Activated T-helper 1 cell treated with anti-CD3 and anti-CD28 coated beads, Interleukin-12 subunit alpha, Interleukin-12 subunit beta, Interleukin-2, Interleukin-4 antibody, amounts not matched to agents 30 ng/mL and 10 ng/mL and 1 ng/mL, durations not matched to agents 14 hours and 24 hours and 36 hours (primary cell): ENCODE results near the gene ELFN2. TPM values are rescaled to one million over a fixed set of nuclear protein-coding genes. Genes with fewer than 3 reads are reported as not detected.
"Not testable (repeated sequence)": the region's sequence is repeated elsewhere in the genome, so short reads cannot be mapped to it uniquely, and the experiment has no call there.

Source experiments
- DNase-seq: peaks from one replicate; pipeline ENCODE4 v3.0.0; 2021; ENCODE audit warnings: low spot score
- H3K27ac Mint-ChIP-seq: one replicate; pipeline ENCODE4 v1.8.0; 2021; ENCODE audit warnings: mild to moderate bottlenecking, mixed read lengths
- H3K27me3 Mint-ChIP-seq: one replicate; pipeline ENCODE4 v1.8.0; 2022; ENCODE audit warnings: mild to moderate bottlenecking, moderate library complexity, mixed read lengths; ENCODE audit not compliant: insufficient read depth
- H3K36me3 Mint-ChIP-seq: one replicate; pipeline ENCODE4 v1.8.0; 2021; ENCODE audit warnings: low read depth, mixed read lengths
- H3K4me1 Mint-ChIP-seq: one replicate; pipeline ENCODE4 v1.8.0; 2021; ENCODE audit warnings: low read depth, mixed read lengths
- H3K4me3 Mint-ChIP-seq: one replicate; pipeline ENCODE4 v1.8.0; 2021; ENCODE audit warnings: mild to moderate bottlenecking, moderate library complexity, mixed read lengths
- H3K9me3 Mint-ChIP-seq: one replicate; pipeline ENCODE4 v1.8.0; 2021; ENCODE audit warnings: mixed read lengths
- intact Hi-C: fragments of 100-400 bp; cut with micrococcal nuclease; formaldehyde crosslinking; loops from one replicate; pipeline ENCODE4 v1.15.1; 2024
- total RNA-seq: library from RNA; stranded (reverse); gene quantifications from 2 replicates; pipeline ENCODE4 v1.2.3, GENCODE V29; 2022

Gene ELFN2
- total RNA-seq, 1 donor from 2014 or later = 0.08 TPM

GRCh38 chr22:37334859-37335805 is 92.1 kb downstream of the ELFN2 start:
- intact Hi-C loops = loop anchor here (5.0 kb wide), 1 partner anchor 92 kb away; the partner anchor contains the start of gene ELFN2
- Mint-ChIP-seq H3K4me1 (peaks cover 5% of the 10 kb centered on the region), H3K36me3 (no peaks in the 10 kb centered on the region), H3K9me3 (no peaks in the 10 kb centered on the region), H3K27me3 (peaks cover 43% of the 10 kb centered on the region), H3K4me3 (no peak overlapping the region), H3K27ac (no peak overlapping the region)
- no peak for DNase-seq

GRCh38 chr22:37334461-37334858 is 92.8 kb downstream of the ELFN2 start:
- no peaks in the 10 kb centered on the region for H3K9me3 Mint-ChIP-seq
- H3K27me3 Mint-ChIP-seq = peaks cover 45% of the 10 kb centered on the region
- no peak for DNase-seq
- no peak overlapping the region for H3K4me3 Mint-ChIP-seq
- no peaks in the 10 kb centered on the region for H3K36me3 Mint-ChIP-seq
- H3K27ac Mint-ChIP-seq = no peak overlapping the region
- H3K4me1 Mint-ChIP-seq = peaks cover 5% of the 10 kb centered on the region
- intact Hi-C loops = loop anchor here (5.0 kb wide), 1 partner anchor 93 kb away; the partner anchor contains the start of gene ELFN2

- Mint-ChIP-seq H3K27me3 (peaks cover 48% of the 10 kb centered on the region), H3K36me3 (no peaks in the 10 kb centered on the region), H3K4me3 (no peak overlapping the region), H3K4me1 (peaks cover 5% of the 10 kb centered on the region), H3K9me3 (no peaks in the 10 kb centered on the region), H3K27ac (no peak overlapping the region)
- DNase-seq = no peak
- intact Hi-C loops = loop anchor here (5.0 kb wide), 1 partner anchor 93 kb away; the partner anchor contains the start of gene ELFN2
Observed at GRCh38 chr22:37333724-37334460, 93.4 kb downstream of the ELFN2 start.

- H3K27ac Mint-ChIP-seq = no peak overlapping the region
- no peaks in the 10 kb centered on the region for H3K9me3 Mint-ChIP-seq
- H3K4me3 Mint-ChIP-seq = no peak overlapping the region
- intact Hi-C loops = loop anchor here (5.0 kb wide), 1 partner anchor 95 kb away; the partner anchor contains the start of gene ELFN2
- peaks cover 5% of the 10 kb centered on the region for H3K4me1 Mint-ChIP-seq
- H3K27me3 Mint-ChIP-seq = peaks cover 63% of the 10 kb centered on the region
- DNase-seq = no peak
- H3K36me3 Mint-ChIP-seq = no peaks in the 10 kb centered on the region
Observed at GRCh38 chr22:37331856-37332536, 95.3 kb downstream of the ELFN2 start.

- H3K36me3 Mint-ChIP-seq = no peaks in the 10 kb centered on the region
- H3K9me3 Mint-ChIP-seq = no peaks in the 10 kb centered on the region
- peaks cover 67% of the 10 kb centered on the region for H3K27me3 Mint-ChIP-seq
- H3K27ac Mint-ChIP-seq = no peak overlapping the region
- intact Hi-C loops = loop anchor here (5.0 kb wide), 1 partner anchor 96 kb away; the partner anchor contains the start of gene ELFN2
- no peak overlapping the region for H3K4me3 Mint-ChIP-seq
- H3K4me1 Mint-ChIP-seq = peaks cover 5% of the 10 kb centered on the region
- no peak for DNase-seq
Observed at GRCh38 chr22:37331034-37331428, 96.2 kb downstream of the ELFN2 start.

- no peak for DNase-seq
- Mint-ChIP-seq H3K4me3 (no peak overlapping the region), H3K27me3 (peaks cover 63% of the 10 kb centered on the region), H3K27ac (no peak overlapping the region), H3K9me3 (no peaks in the 10 kb centered on the region), H3K36me3 (no peaks in the 10 kb centered on the region), H3K4me1 (peaks cover 4% of the 10 kb centered on the region)
- intact Hi-C loops = loop anchor here (5.0 kb wide), 1 partner anchor 97 kb away; the partner anchor contains the start of gene ELFN2
Observed at GRCh38 chr22:37330200-37331033, 96.9 kb downstream of the ELFN2 start.

GRCh38 chr22:37329238-37330140 is 97.8 kb downstream of the ELFN2 start:
- H3K9me3 Mint-ChIP-seq = no peaks in the 10 kb centered on the region
- no peak overlapping the region for H3K4me3 Mint-ChIP-seq
- no peaks in the 10 kb centered on the region for H3K36me3 Mint-ChIP-seq
- no peaks in the 10 kb centered on the region for H3K4me1 Mint-ChIP-seq
- intact Hi-C loops = loop anchor here (5.0 kb wide), 1 partner anchor 98 kb away; the partner anchor contains the start of gene ELFN2
- DNase-seq = no peak
- peaks cover 61% of the 10 kb centered on the region for H3K27me3 Mint-ChIP-seq
- H3K27ac Mint-ChIP-seq = no peak overlapping the region

- peaks cover 62% of the 10 kb centered on the region for H3K27me3 Mint-ChIP-seq
- H3K4me1 Mint-ChIP-seq, H3K27ac Mint-ChIP-seq, H3K36me3 Mint-ChIP-seq, DNase-seq, H3K4me3 Mint-ChIP-seq, intact Hi-C loops, H3K9me3 Mint-ChIP-seq: not testable (repeated sequence)
Observed at GRCh38 chr22:37328538-37329237, 98.6 kb downstream of the ELFN2 start.

GRCh38 chr22:37328017-37328416 is 99.3 kb downstream of the ELFN2 start:
- H3K27me3 Mint-ChIP-seq = peaks cover 63% of the 10 kb centered on the region
- no peaks in the 10 kb centered on the region for H3K9me3 Mint-ChIP-seq

GRCh38 chr22:37326726-37327125 is 100.6 kb downstream of the ELFN2 start:
- Mint-ChIP-seq H3K4me3 (no peak overlapping the region), H3K9me3 (no peaks in the 10 kb centered on the region), H3K36me3 (no peaks in the 10 kb centered on the region), H3K4me1 (no peaks in the 10 kb centered on the region), H3K27me3 (peaks cover 64% of the 10 kb centered on the region), H3K27ac (no peak overlapping the region)
- intact Hi-C loops = no loop called here
- DNase-seq = no peak

More at GRCh38 chr22:37328017-37328416, 99.3 kb downstream of the ELFN2 start:
- H3K36me3 Mint-ChIP-seq = no peaks in the 10 kb centered on the region
- no peak overlapping the region for H3K4me3 Mint-ChIP-seq
- no peak for DNase-seq
- intact Hi-C loops = no loop called here
- no peaks in the 10 kb centered on the region for H3K4me1 Mint-ChIP-seq
- no peak overlapping the region for H3K27ac Mint-ChIP-seq

- no peak overlapping the region for H3K4me3 Mint-ChIP-seq
- intact Hi-C loops = no loop called here
- no peaks in the 10 kb centered on the region for H3K36me3 Mint-ChIP-seq
- DNase-seq = no peak
- H3K27me3 Mint-ChIP-seq = peaks cover 72% of the 10 kb centered on the region
- no peaks in the 10 kb centered on the region for H3K4me1 Mint-ChIP-seq
- H3K27ac Mint-ChIP-seq = no peak overlapping the region
- H3K9me3 Mint-ChIP-seq = no peaks in the 10 kb centered on the region
Observed at GRCh38 chr22:37325039-37325395, 102.3 kb downstream of the ELFN2 start.
